Endothelial cell (in vitro differentiated cells): ENCODE measurements around the gene CHAMP1. TPM values are rescaled to one million over a fixed set of nuclear protein-coding genes. Genes with fewer than 3 reads are reported as not detected.

Source experiments
- DNase-seq: peaks from one replicate; pipeline ENCODE4 v3.0.0; 2021; ENCODE audit warnings: low spot score
- H3K27ac Mint-ChIP-seq: one replicate; pipeline ENCODE4 v1.8.0; 2021; ENCODE audit warnings: mixed read lengths, inconsistent platforms; ENCODE audit not compliant: unreplicated experiment
- H3K27me3 Mint-ChIP-seq: one replicate; pipeline ENCODE4 v1.8.0; 2021; ENCODE audit warnings: mild to moderate bottlenecking, moderate library complexity, mixed read lengths, inconsistent platforms; ENCODE audit not compliant: unreplicated experiment
- H3K36me3 Mint-ChIP-seq: one replicate; pipeline ENCODE4 v1.8.0; 2021; ENCODE audit warnings: mild to moderate bottlenecking, low read depth, mixed read lengths, inconsistent platforms; ENCODE audit not compliant: unreplicated experiment
- H3K4me1 Mint-ChIP-seq: one replicate; pipeline ENCODE4 v1.8.0; 2021; ENCODE audit warnings: mild to moderate bottlenecking, mixed read lengths, inconsistent platforms; ENCODE audit not compliant: unreplicated experiment
- H3K4me3 Mint-ChIP-seq: one replicate; pipeline ENCODE4 v1.8.0; 2021; ENCODE audit warnings: mild to moderate bottlenecking, mixed read lengths, inconsistent platforms; ENCODE audit not compliant: unreplicated experiment
- H3K9me3 Mint-ChIP-seq: one replicate; pipeline ENCODE4 v1.8.0; 2021; ENCODE audit warnings: mixed read lengths, inconsistent platforms; ENCODE audit not compliant: unreplicated experiment
- CTCF ChIP-seq: fragments of 200-600 bp; sonication (generic); IDR thresholded peaks from one replicate; pipeline ENCODE4 v1.5.0; 2021; ENCODE audit warnings: antibody characterized with exemption; ENCODE audit not compliant: unreplicated experiment
- total RNA-seq: library from RNA; stranded (reverse); fragmentation: NEBNext Ultra II Directional; extraction: Animal tissue kit (Norgen Biotek cat#: 25700); gene quantifications from one replicate; pipeline ENCODE4 v1.2.1, GENCODE V29; 2021; ENCODE audit not compliant: unreplicated experiment

Gene CHAMP1
- total RNA-seq, 1 donor from 2014 or later: 21.6 TPM

- H3K4me3 Mint-ChIP-seq: no peak overlapping the region
- peaks cover 16% of the 10 kb centered on the region for H3K4me1 Mint-ChIP-seq
- H3K27ac Mint-ChIP-seq: no peak overlapping the region
- DNase-seq: no peak
- H3K9me3 Mint-ChIP-seq: no peaks in the 10 kb centered on the region
- peaks cover 2% of the 10 kb centered on the region for H3K27me3 Mint-ChIP-seq
- TF ChIP-seq CTCF: no peak
- H3K36me3 Mint-ChIP-seq: peaks cover 36% of the 10 kb centered on the region
Measured at GRCh38 chr13:114323349-114323748, 9.0 kb downstream of the CHAMP1 start.

- peaks cover 36% of the 10 kb centered on the region for H3K36me3 Mint-ChIP-seq
- no peak for DNase-seq
- no peaks in the 10 kb centered on the region for H3K9me3 Mint-ChIP-seq
- no peak for TF ChIP-seq CTCF
- H3K4me3 Mint-ChIP-seq: peak overlapping the region; percentile 12
- H3K27ac Mint-ChIP-seq: no peak overlapping the region
- H3K27me3 Mint-ChIP-seq: peaks cover 2% of the 10 kb centered on the region
- peaks cover 11% of the 10 kb centered on the region for H3K4me1 Mint-ChIP-seq
Measured at GRCh38 chr13:114324334-114324733, 10.0 kb downstream of the CHAMP1 start.

GRCh38 chr13:114325729-114326128 is 11.4 kb downstream of the CHAMP1 start:
- Mint-ChIP-seq H3K36me3 (peaks cover 28% of the 10 kb centered on the region), H3K27me3 (no peaks in the 10 kb centered on the region), H3K4me3 (no peak overlapping the region), H3K27ac (no peak overlapping the region), H3K9me3 (no peaks in the 10 kb centered on the region), H3K4me1 (no peaks in the 10 kb centered on the region)
- no peak for TF ChIP-seq CTCF
- DNase-seq: no peak

GRCh38 chr13:114328034-114328433 is 13.7 kb downstream of the CHAMP1 start:
- Mint-ChIP-seq H3K4me3 (no peak overlapping the region), H3K9me3 (no peaks in the 10 kb centered on the region), H3K27me3 (no peaks in the 10 kb centered on the region), H3K27ac (no peak overlapping the region), H3K4me1 (no peaks in the 10 kb centered on the region), H3K36me3 (peaks cover 20% of the 10 kb centered on the region)
- no peak for DNase-seq
- TF ChIP-seq CTCF: no peak

GRCh38 chr13:114328595-114328994 is 14.3 kb downstream of the CHAMP1 start:
- Mint-ChIP-seq H3K9me3 (no peaks in the 10 kb centered on the region), H3K27ac (no peak overlapping the region), H3K4me1 (no peaks in the 10 kb centered on the region), H3K36me3 (peaks cover 19% of the 10 kb centered on the region), H3K27me3 (no peaks in the 10 kb centered on the region), H3K4me3 (no peak overlapping the region)
- no peak for TF ChIP-seq CTCF
- no peak for DNase-seq
